NCI-H748 (cell line): ENCODE measurements around the gene SNAPC5.

Source experiments
- DNase-seq: peaks from one replicate; lab custom pipeline; 2025; ENCODE audit not compliant: unreplicated experiment; lab: John Stamatoyannopoulos, UW

SNAPC5 gene

GRCh38 chr15:66459818-66460615 lies 37.5 kb downstream of the SNAPC5 start:
- DNase-seq = no peak

GRCh38 chr15:66456211-66456610 lies 41.4 kb downstream of the SNAPC5 start:
- no peak for DNase-seq

- DNase-seq = no peak
Observed at GRCh38 chr15:66454143-66454542, 43.4 kb downstream of the SNAPC5 start.

GRCh38 chr15:66452971-66453580 lies 44.5 kb downstream of the SNAPC5 start:
- DNase-seq = no peak

- DNase-seq = no peak
Observed at GRCh38 chr15:66452420-66452819, 45.1 kb downstream of the SNAPC5 start.
